Measurements from ENCODE around the gene IDH2.
A peak's percentile ranks its signal among the peaks of the same experiment; 100 is the strongest.

IDH2 gene

GRCh38 chr15:90064911-90065681 lies 37.2 kb downstream of the IDH2 start:
- DNase-seq (ENCODE audit: low read depth in 1 of 2, low spot score in 1 of 2), result no peak

GRCh38 chr15:90063770-90064247 lies 38.5 kb downstream of the IDH2 start:
- DNase-seq (ENCODE audit: low read depth in 1 of 2, low spot score in 1 of 2), result no peak

- no peak for DNase-seq (ENCODE audit: low read depth in 1 of 2, low spot score in 1 of 2)
Measured at GRCh38 chr15:90062973-90063769, 39.1 kb downstream of the IDH2 start.

GRCh38 chr15:90062462-90062932 lies 39.8 kb downstream of the IDH2 start:
- no peak for DNase-seq (ENCODE audit: low read depth in 1 of 2, low spot score in 1 of 2)

GRCh38 chr15:90062023-90062442 lies 40.2 kb downstream of the IDH2 start:
- peak; percentile 14 to 15 for DNase-seq (ENCODE audit: low read depth in 1 of 2, low spot score in 1 of 2)

- no peak for DNase-seq (ENCODE audit: low read depth in 1 of 2, low spot score in 1 of 2)
Measured at GRCh38 chr15:90060797-90061196, 41.5 kb downstream of the IDH2 start.

- peak; percentile 29 to 51 for DNase-seq (ENCODE audit: low read depth in 1 of 2, low spot score in 1 of 2)
Measured at GRCh38 chr15:90059208-90059985, 42.9 kb downstream of the IDH2 start.

- DNase-seq (ENCODE audit: low read depth in 1 of 2, low spot score in 1 of 2), result no peak
Measured at GRCh38 chr15:90058775-90059174, 43.5 kb downstream of the IDH2 start.

- no peak for DNase-seq (ENCODE audit: low read depth in 1 of 2, low spot score in 1 of 2)
Measured at GRCh38 chr15:90058308-90058707, 44.0 kb downstream of the IDH2 start.

GRCh38 chr15:90056529-90056928 lies 45.7 kb downstream of the IDH2 start:
- DNase-seq (ENCODE audit: low read depth in 1 of 2, low spot score in 1 of 2), result no peak

- DNase-seq (ENCODE audit: low read depth in 1 of 2, low spot score in 1 of 2), result no peak
Measured at GRCh38 chr15:90055182-90055581, 47.1 kb downstream of the IDH2 start.

GRCh38 chr15:90054618-90055097 lies 47.6 kb downstream of the IDH2 start:
- DNase-seq (ENCODE audit: low read depth in 1 of 2, low spot score in 1 of 2), result no peak

- no peak for DNase-seq (ENCODE audit: low read depth in 1 of 2, low spot score in 1 of 2)
Measured at GRCh38 chr15:90053685-90054466, 48.4 kb downstream of the IDH2 start.

- DNase-seq (ENCODE audit: low read depth in 1 of 2, low spot score in 1 of 2), result no peak
Measured at GRCh38 chr15:90051874-90052273, 50.4 kb downstream of the IDH2 start.

- DNase-seq (ENCODE audit: low read depth in 1 of 2, low spot score in 1 of 2), result no peak
Measured at GRCh38 chr15:90049666-90050604, 52.3 kb downstream of the IDH2 start.

GRCh38 chr15:90049030-90049429 lies 53.2 kb downstream of the IDH2 start:
- no peak for DNase-seq (ENCODE audit: low read depth in 1 of 2, low spot score in 1 of 2)

GRCh38 chr15:90047956-90048575 lies 54.2 kb downstream of the IDH2 start:
- no peak for DNase-seq (ENCODE audit: low read depth in 1 of 2, low spot score in 1 of 2)

- DNase-seq (ENCODE audit: low read depth in 1 of 2, low spot score in 1 of 2), result no peak
Measured at GRCh38 chr15:90046911-90047392, 55.3 kb downstream of the IDH2 start.

GRCh38 chr15:90046289-90046688 lies 56.0 kb downstream of the IDH2 start:
- DNase-seq (ENCODE audit: low read depth in 1 of 2, low spot score in 1 of 2), result no peak

All from activated T-helper 1 cell treated with anti-CD3 and anti-CD28 coated beads, Interleukin-2, amount 50 U/mL, for 16 hours (primary cell).